K562 (cell line): ENCODE data around the gene SPEF1. TPM values are rescaled to one million over a fixed set of nuclear protein-coding genes. Genes with fewer than 3 reads are reported as not detected.

Experiments used
- ATAC-seq: fragments of 200-7000 bp; cut with Tn5 transposase; 3 replicates; pipeline ENCODE4 v1.9.1; 2020; ENCODE audit warnings: moderate library complexity
- BruUV-seq: library from RNA; stranded (reverse); fragments of 400-500 nt; replicated peaks from 2 replicates; lab custom pipeline; 2021; lab: Mats Ljungman, UMichigan
- CTCF ChIA-PET: fragments of 300-600 bp; formaldehyde crosslinking; extraction: SDS; loops from one replicate; lab custom pipeline; 2021; ENCODE audit warnings: low intra/inter-chr PET ratio; lab: Yijun Ruan, JAX
- POLR2A ChIA-PET: fragments of 300-600, 350-650 bp; sonication (Branson Sonifier 250); formaldehyde crosslinking; extraction: SDS; loops from one replicate; lab custom pipeline; 2021; ENCODE audit warnings: antibody characterized with exemption, inconsistent platforms; lab: Yijun Ruan, JAX
- DNase-seq, 4 experiments: peaks; one replicate each; pipeline versions ENCODE4 v3.0.0 to v3.0.0-alpha.2; 2011 to 2018; ENCODE audit warnings: low spot score in 3 of 4, mixed read lengths in 3 of 4; ENCODE audit errors: extremely low read depth in 1 of 4
- FAIRE-seq: peaks from 2 replicates; lab custom pipeline; 2011; peaks lifted over from hg19 to GRCh38; lab: Jason Lieb, UNC
- H2AFZ ChIP-seq: 2 replicates; pipeline ENCODE4 v1.6.0; 2011; ENCODE audit warnings: low read depth, low read length, control low read depth, inconsistent platforms
- H3K27ac ChIP-seq: fragments of 200-600 bp; 3 replicates; pipeline ENCODE4 v1.8.0; 2011; ENCODE audit warnings: low read depth, mild to moderate bottlenecking, control low read depth, inconsistent platforms, low read length, moderate library complexity, mixed read lengths; ENCODE audit errors: extremely low read depth
- H3K27me3 ChIP-seq, 2 experiments: fragments of 300-600 bp in 1 of 2; 2 replicates in 1 of 2; 3 replicates in 1 of 2; pipeline versions ENCODE4 v1.6.0 to v1.8.0; 2011; ENCODE audit warnings: inconsistent platforms in 2 of 2, low read length in 2 of 2, mild to moderate bottlenecking in 1 of 2, mixed read lengths in 1 of 2, moderate library complexity in 1 of 2; ENCODE audit not compliant: control insufficient read depth in 2 of 2, insufficient read depth in 2 of 2
- H3K36me3 ChIP-seq: fragments of 300-600 bp; 3 replicates; pipeline ENCODE4 v1.8.0; 2011; ENCODE audit warnings: mild to moderate bottlenecking, low read length, inconsistent platforms; ENCODE audit not compliant: control insufficient read depth, insufficient read depth
- H3K4me1 ChIP-seq, 2 experiments: fragments of 200-600 bp in 1 of 2; replicated peaks in 1 of 2; 2 replicates in 1 of 2; 3 replicates in 1 of 2; pipeline versions ENCODE4 v1.5.1 to v1.8.0; 2011; ENCODE audit warnings: inconsistent platforms in 2 of 2, low read length in 2 of 2, mild to moderate bottlenecking in 1 of 2, mixed read lengths in 1 of 2, moderate library complexity in 1 of 2; ENCODE audit not compliant: control insufficient read depth in 2 of 2, insufficient read depth in 2 of 2
- H3K4me2 ChIP-seq: 2 replicates; pipeline ENCODE4 v1.6.1; 2011; ENCODE audit warnings: low read length, control low read depth, inconsistent platforms, mixed read lengths; ENCODE audit not compliant: insufficient read depth
- H3K4me3 ChIP-seq: fragments of 200-600 bp; sonication (generic), shearing (Covaris generic); 2 replicates; pipeline ENCODE4 v1.5.1; 2016; ENCODE audit warnings: control low read depth, inconsistent platforms
- H3K79me2 ChIP-seq: fragments of 200-600 bp; 3 replicates; pipeline ENCODE4 v1.8.0; 2011; ENCODE audit warnings: low read length, inconsistent platforms; ENCODE audit not compliant: control insufficient read depth, insufficient read depth
- H3K9ac ChIP-seq, 2 experiments: 2 replicates each; pipeline versions ENCODE4 v1.6.0 to v1.6.1; 2011; ENCODE audit warnings: low read depth in 2 of 2, low read length in 2 of 2, control low read depth in 1 of 2, inconsistent platforms in 1 of 2, mild to moderate bottlenecking in 1 of 2, mixed read lengths in 1 of 2; ENCODE audit not compliant: insufficient read depth in 1 of 2
- H3K9me1 ChIP-seq: one replicate; pipeline ENCODE4 v1.6.0; 2011; ENCODE audit warnings: inconsistent platforms, mild to moderate bottlenecking, low read length, moderate library complexity; ENCODE audit not compliant: control insufficient read depth, insufficient read depth
- H3K9me3 ChIP-seq: replicated peaks from 2 replicates; pipeline ENCODE4 v1.5.1; 2011; ENCODE audit warnings: low read depth, low read length, inconsistent platforms; ENCODE audit not compliant: control insufficient read depth, insufficient read depth
- H4K20me1 ChIP-seq: replicated peaks from 2 replicates; pipeline ENCODE4 v1.6.1; 2011; ENCODE audit warnings: low read length, inconsistent platforms, mixed read lengths; ENCODE audit not compliant: control insufficient read depth, insufficient read depth
- MBD2 ChIP-seq: sonication (generic); IDR thresholded peaks from 2 replicates; pipeline ENCODE4 v1.6.1; 2016; ENCODE audit warnings: low read depth, borderline replicate concordance
- NCOA4 ChIP-seq: fragments of 450-650 bp; IDR thresholded peaks from 2 replicates; pipeline ENCODE4 v1.6.1; 2018; ENCODE audit warnings: mild to moderate bottlenecking; ENCODE audit not compliant: partially characterized antibody
- RBFOX2 ChIP-seq: fragments of 200-400 bp; formaldehyde crosslinking; IDR thresholded peaks from 2 replicates; pipeline ENCODE4 v1.6.1; 2017; ENCODE audit warnings: low read depth, mild to moderate bottlenecking, low read length, moderate library complexity
- WGBS: fragments of 100-300 bp; shearing (Covaris generic); methylation state at CpG from one replicate; pipeline ENCODE4 v1.1.6; 2016; ENCODE audit warnings: low coverage, mixed read lengths; ENCODE audit not compliant: insufficient coverage; ENCODE audit errors: missing lambda C conversion rate; 5-methylcytosine and 5-hydroxymethylcytosine counted together
- in situ Hi-C: fragments of 300-500 bp; cut with MboI; formaldehyde crosslinking; loops from 4 replicates; pipeline ENCODE4 v1.15.0; 2018; ENCODE audit warnings: inconsistent platforms, mixed read lengths
- intact Hi-C: fragments of 100-400 bp; cut with micrococcal nuclease; formaldehyde crosslinking; loops from 2 replicates; pipeline ENCODE4 v1.14.2; 2022
- polyA plus RNA-seq, 8 experiments: library from polyadenylated mRNA; depleted of rRNA in 4 of 8; stranded (reverse) in 5 of 8; unstranded in 3 of 8; fragments of >200 nt; fragmentation: Nextera tagmentation in 2 of 8; fragmentation: Illumina TruSeq in 1 of 8; extraction: Ambion mirVana in 2 of 8; extraction: Trizol in 1 of 8; gene quantifications; 2 replicates each; pipeline versions ENCODE4 v1.2.1 to v1.2.3, GENCODE V29; 2011 to 2014; ENCODE audit warnings: inconsistent platforms in 1 of 8, missing spikeins in 1 of 8
- total RNA-seq, 7 experiments: library from RNA; depleted of rRNA in 6 of 7; stranded (reverse); fragments of >200 nt in 6 of 7; fragmentation: Illumina TruSeq in 2 of 7; extraction: Trizol in 2 of 7; gene quantifications; 2 replicates each; pipeline versions ENCODE4 v1.2.1 to v1.2.3, GENCODE V29; 2011 to 2021; ENCODE audit warnings: low replicate concordance in 1 of 7

Gene SPEF1
- total and polyA plus RNA-seq, 9 of the 15 experiments (the other 6 are each of a cell fraction or from before 2014, with no cell fraction given) = not detected

- no peaks in the 10 kb centered on the region for H3K9me1 ChIP-seq
- no peak overlapping the region for H3K4me3 ChIP-seq
- TF ChIP-seq RBFOX2 (0 out of 2 replicates have a peak, but pooled peaks have one; percentile 31), MBD2 (no peak)
- no peak overlapping the region for H3K27ac ChIP-seq
- BruUV-seq = no TSS peak
- H3K4me2 ChIP-seq = no peak overlapping the region
- ChIA-PET CTCF (no interaction called here), POLR2A (no interaction called here)
- intact Hi-C loops (no loop called here), in situ Hi-C loops (no loop called here)
- no peak overlapping the region for H2AFZ ChIP-seq
- ATAC-seq (no peak), DNase-seq (no peak), FAIRE-seq (no peak)
- peak overlapping the region in 1 of 2 experiments; percentile 45; a peak in 1 of 4 replicates for H3K9ac ChIP-seq
- peaks cover 70% of the 10 kb centered on the region; the same call in 2 of the 3 replicates for H3K36me3 ChIP-seq
- H3K27me3 ChIP-seq = no peaks in the 10 kb centered on the region
- WGBS = 91% methylated on average over 6 of the region's 13 CpGs
- peaks cover 7% of the 10 kb centered on the region; the same call in 2 of the 3 replicates for H3K79me2 ChIP-seq
- H4K20me1 ChIP-seq = no peaks in the 10 kb centered on the region
- H3K4me1 ChIP-seq = peaks cover 20 to 39% of the 10 kb centered on the region in 2 experiments; a peak in 4 of 5 replicates
- no peaks in the 10 kb centered on the region for H3K9me3 ChIP-seq
Observed at GRCh38 chr20:3801846-3802245, 20.6 kb upstream of the SPEF1 start.

GRCh38 chr20:3801299-3801698, 20.1 kb upstream of the SPEF1 start:
- no peak for FAIRE-seq
- Histone ChIP-seq H3K79me2 (peaks cover 12% of the 10 kb centered on the region; the same call in 2 of the 3 replicates), H3K27me3 (no peaks in the 10 kb centered on the region), H3K9ac (peak overlapping the region in 1 of 2 experiments; percentile 45; a peak in 1 of 4 replicates), H3K9me3 (no peaks in the 10 kb centered on the region), H3K4me1 (peaks cover 22 to 44% of the 10 kb centered on the region in 2 experiments; a peak in 4 of 5 replicates), H3K4me3 (no peak overlapping the region), H4K20me1 (no peaks in the 10 kb centered on the region), H3K36me3 (peaks cover 70% of the 10 kb centered on the region; the same call in 2 of the 3 replicates), H3K9me1 (no peaks in the 10 kb centered on the region), H3K27ac (no peak overlapping the region), H2AFZ (no peak overlapping the region), H3K4me2 (no peak overlapping the region)
- no peak for ATAC-seq
- intact Hi-C loops = no loop called here
- BruUV-seq = no TSS peak
- in situ Hi-C loops = no loop called here
- ChIA-PET POLR2A (interaction anchor here (0.7 to 1.6 kb wide), 2 partner anchors 19 to 60 kb away, joined by 3 to 4 read pairs; partner anchors contain the start of gene AP5S1), CTCF (no interaction called here)
- TF ChIP-seq NCOA4 = no peak
- 70% methylated on average over 4 of the region's 4 CpGs for WGBS
- no peak for DNase-seq
